IgD-negative memory B cell (primary cell): ENCODE data around the gene AKNAD1. TPM values are rescaled to one million over a fixed set of nuclear protein-coding genes. Genes with fewer than 3 reads are reported as not detected.

ENCODE experiments used
- H3K27ac Mint-ChIP-seq, 3 donors: one replicate each; pipeline ENCODE4 v1.8.0; 2020 to 2022; ENCODE audit warnings: mild to moderate bottlenecking in 3 of 3, mixed read lengths in 3 of 3, moderate library complexity in 1 of 3
- H3K27me3 Mint-ChIP-seq: one replicate; pipeline ENCODE4 v1.8.0; 2021; ENCODE audit warnings: mixed read lengths
- H3K36me3 Mint-ChIP-seq: one replicate; pipeline ENCODE4 v1.8.0; 2020; ENCODE audit warnings: mild to moderate bottlenecking, mixed read lengths
- H3K4me1 Mint-ChIP-seq, 3 donors: one replicate each; pipeline ENCODE4 v1.8.0; 2020 to 2022; ENCODE audit warnings: mixed read lengths in 3 of 3, mild to moderate bottlenecking in 1 of 3
- H3K4me3 Mint-ChIP-seq, 4 donors: one replicate each; pipeline ENCODE4 v1.8.0; 2020 to 2022; ENCODE audit warnings: mild to moderate bottlenecking in 4 of 4, mixed read lengths in 4 of 4, moderate library complexity in 3 of 4
- H3K9me3 Mint-ChIP-seq, 3 donors: one replicate each; pipeline ENCODE4 v1.8.0; 2020 to 2021; ENCODE audit warnings: mixed read lengths in 3 of 3, mild to moderate bottlenecking in 1 of 3
- polyA plus RNA-seq: library from polyadenylated mRNA; unstranded; fragments of 300-500 nt; fragmentation: Illumina TruSeq; gene quantifications from one replicate; pipeline ENCODE4 v1.2.3, GENCODE V29; 2021

Gene AKNAD1
- polyA plus RNA-seq, 1 donor from 2014 or later: not detected

DNA sequence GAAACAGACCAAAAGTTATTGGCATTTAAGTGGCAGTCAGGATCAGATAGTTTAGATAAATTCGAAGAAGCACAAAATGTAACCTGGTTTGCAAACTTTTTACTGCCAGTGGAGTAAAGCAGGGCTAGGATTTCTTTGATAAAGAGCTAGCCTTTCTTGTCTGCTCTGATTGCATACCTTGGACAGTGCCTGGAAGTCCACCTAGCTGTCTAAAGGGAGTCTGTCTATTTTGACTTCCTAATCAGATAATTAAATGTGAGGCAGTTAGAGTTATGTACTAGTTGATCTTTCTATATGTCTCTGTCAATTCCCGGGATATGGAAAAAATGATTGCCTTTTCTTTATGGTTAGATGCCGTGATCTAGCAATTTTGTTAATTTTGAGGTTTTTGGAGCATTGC lies 24.0 kb upstream of the AKNAD1 start:
- H3K4me3 Mint-ChIP-seq: no peak overlapping the region
- H3K4me1 Mint-ChIP-seq: peaks cover 6 to 7% (median 7%) of the 10 kb centered on the region in 3 donors
- peaks cover 3% of the 10 kb centered on the region for H3K27me3 Mint-ChIP-seq
- H3K9me3 Mint-ChIP-seq: no peaks in the 10 kb centered on the region
- H3K27ac Mint-ChIP-seq: no peak overlapping the region
- H3K36me3 Mint-ChIP-seq: no peaks in the 10 kb centered on the region

DNA sequence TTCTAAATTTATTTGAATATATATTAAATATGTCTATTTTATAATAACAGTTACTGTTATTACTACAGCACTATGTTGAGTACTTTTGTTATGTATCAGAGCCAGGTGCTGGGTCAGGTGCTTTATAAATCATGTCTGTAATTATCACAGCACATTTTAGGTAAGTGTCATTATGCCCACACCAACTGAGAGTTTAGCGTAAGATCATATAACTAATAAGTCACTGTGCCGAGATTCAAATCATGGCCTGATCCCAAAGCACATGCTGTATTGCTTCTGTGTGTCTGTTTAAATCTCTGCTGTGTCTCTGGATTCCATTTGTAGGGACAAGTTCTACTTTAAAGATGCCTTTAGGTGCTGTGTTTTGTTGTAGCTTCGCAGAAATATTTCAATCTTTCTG lies 21.8 kb upstream of the AKNAD1 start:
- Mint-ChIP-seq H3K27me3 (peaks cover 3% of the 10 kb centered on the region), H3K27ac (no peak overlapping the region), H3K36me3 (no peaks in the 10 kb centered on the region), H3K4me1 (peaks cover 6 to 7% (median 7%) of the 10 kb centered on the region in 3 donors), H3K4me3 (peak overlapping the region in 1 of 4 donors; percentile 37), H3K9me3 (no peaks in the 10 kb centered on the region)

DNA sequence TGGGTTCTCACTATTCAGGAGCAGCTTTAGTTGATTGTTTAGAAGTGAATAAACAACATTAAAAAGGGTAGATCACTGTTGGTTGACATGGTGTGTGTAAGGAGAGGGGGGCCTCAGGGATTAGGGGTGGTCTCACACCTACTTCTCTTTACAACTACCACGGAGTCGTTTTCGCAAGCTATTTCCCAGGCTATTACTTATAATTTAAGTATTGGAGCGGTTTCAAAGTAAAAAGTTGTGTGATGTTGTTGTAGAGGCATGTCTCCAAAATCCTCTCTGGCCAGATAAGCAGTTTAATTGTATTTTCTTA lies 21.2 kb upstream of the AKNAD1 start:
- Mint-ChIP-seq H3K27me3 (peaks cover 3% of the 10 kb centered on the region), H3K4me3 (peak overlapping the region; percentile 93 to 99 (median 96)), H3K4me1 (peaks cover 6 to 7% (median 7%) of the 10 kb centered on the region in 3 donors), H3K27ac (peak overlapping the region in 1 of 3 donors; percentile 87), H3K9me3 (no peaks in the 10 kb centered on the region), H3K36me3 (no peaks in the 10 kb centered on the region)

DNA sequence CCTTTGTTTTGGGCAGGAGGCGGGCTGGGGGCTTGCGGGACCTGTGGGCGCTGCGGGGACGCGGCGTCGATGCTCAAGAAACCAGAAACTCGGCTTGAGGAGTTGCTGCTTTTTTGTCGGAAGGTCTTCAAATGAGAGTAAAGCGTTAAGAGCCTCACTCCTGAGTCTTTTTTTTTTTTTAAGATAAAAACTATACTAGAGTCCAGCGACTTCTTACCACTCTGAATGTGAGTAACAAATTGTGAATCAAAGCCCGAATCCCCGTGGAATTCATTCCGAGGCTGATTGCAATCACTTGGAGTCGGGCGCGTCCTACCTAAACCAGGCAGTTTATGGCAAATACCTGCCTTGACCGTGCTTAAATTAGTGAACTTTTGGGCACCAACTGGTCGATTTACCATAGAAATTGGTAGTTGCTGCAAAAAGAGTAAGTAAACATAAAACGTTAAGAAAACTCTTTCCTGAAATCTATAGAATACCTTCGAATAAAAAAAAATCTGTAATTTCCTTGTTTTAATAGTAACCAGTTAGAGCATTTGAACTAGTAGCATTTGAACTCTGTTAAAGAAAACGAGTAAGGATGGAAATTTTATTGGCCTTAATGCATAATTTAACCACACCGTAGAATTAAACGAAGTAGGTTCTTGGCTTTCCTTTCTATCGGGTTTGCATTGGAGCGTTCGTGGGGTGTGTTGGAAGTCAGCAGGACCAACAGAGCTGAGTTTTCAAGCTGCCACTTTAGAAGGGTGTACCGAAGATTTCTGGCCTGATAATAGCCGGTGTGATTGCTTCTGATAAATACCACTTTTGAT lies 20.7 kb upstream of the AKNAD1 start:
- Mint-ChIP-seq H3K9me3 (no peaks in the 10 kb centered on the region), H3K27ac (peak overlapping the region; percentile 80 to 89 (median 87)), H3K4me3 (peak overlapping the region; percentile 93 to 99 (median 96)), H3K4me1 (peaks cover 6 to 7% (median 7%) of the 10 kb centered on the region in 3 donors), H3K36me3 (no peaks in the 10 kb centered on the region), H3K27me3 (peaks cover 3% of the 10 kb centered on the region)

DNA sequence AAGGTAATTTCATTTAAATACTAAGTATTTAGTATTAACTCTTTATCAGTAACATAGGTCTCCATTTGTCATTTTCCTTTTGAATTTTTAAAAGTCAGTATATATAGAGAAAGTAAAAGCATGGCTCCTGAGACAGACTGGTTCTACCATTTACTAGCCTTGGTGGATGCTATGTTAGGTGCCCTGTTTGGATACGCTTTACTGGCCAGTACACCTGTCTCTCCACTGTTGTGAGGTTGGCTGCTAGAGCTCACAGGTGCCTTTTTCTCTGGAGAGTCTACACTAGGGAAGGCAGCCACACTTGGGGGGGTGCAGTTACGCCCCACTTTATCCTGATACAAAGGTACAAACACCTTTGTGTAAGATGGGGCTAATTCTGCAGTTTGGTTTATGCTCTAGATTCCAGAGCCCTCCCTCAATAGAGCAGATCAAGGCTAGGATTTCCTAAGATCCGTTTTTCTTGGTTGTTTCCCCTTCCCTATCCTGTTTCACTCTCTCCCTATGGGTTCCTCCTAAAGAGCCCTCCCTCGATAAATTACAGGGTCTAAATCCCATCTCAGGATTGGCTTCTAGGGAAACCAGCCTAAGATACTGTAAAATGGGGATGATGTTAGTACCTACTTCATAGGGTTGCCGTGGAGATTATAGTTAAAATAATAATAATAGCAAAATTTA lies 14.3 kb upstream of the AKNAD1 start:
- Mint-ChIP-seq H3K9me3 (no peaks in the 10 kb centered on the region), H3K36me3 (no peaks in the 10 kb centered on the region), H3K27ac (no peak overlapping the region), H3K4me1 (peaks cover 0 to under 1% (median 0%) of the 10 kb centered on the region in 3 donors), H3K4me3 (no peak overlapping the region), H3K27me3 (peaks cover 3% of the 10 kb centered on the region)

DNA sequence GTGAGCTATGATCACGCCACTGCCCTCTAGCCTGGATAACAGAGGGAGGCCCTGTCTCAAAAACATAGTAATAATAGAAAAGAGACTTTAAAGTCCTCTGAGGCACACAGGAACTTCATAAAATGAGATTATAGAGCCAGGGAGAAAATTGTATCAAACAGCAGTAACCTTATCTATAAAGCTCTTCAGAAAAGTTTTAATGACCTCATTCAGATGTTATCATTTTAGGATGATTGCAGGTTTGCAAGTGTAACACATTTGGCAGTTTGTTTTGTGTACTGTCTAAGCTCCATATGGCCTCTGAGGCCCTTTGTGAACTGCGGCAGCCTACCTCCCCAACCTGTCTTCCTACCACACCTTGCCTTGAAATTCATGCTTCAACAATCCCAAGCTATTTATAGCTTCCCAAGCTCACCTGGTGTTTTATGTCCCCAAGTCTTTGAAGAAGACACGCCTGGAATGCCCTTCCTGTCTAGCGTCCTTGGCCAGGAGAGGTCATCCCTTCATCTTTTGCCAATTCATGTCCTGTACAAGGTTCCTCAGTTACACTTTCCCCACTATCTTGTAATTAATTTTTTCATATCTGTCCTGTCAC lies 8.5 kb upstream of the AKNAD1 start:
- H3K4me3 Mint-ChIP-seq: no peak overlapping the region
- no peak overlapping the region for H3K27ac Mint-ChIP-seq
- peaks cover 3% of the 10 kb centered on the region for H3K27me3 Mint-ChIP-seq
- H3K36me3 Mint-ChIP-seq: no peaks in the 10 kb centered on the region
- peaks cover 5 to 11% (median 6%) of the 10 kb centered on the region in 3 donors for H3K4me1 Mint-ChIP-seq
- H3K9me3 Mint-ChIP-seq: no peaks in the 10 kb centered on the region

DNA sequence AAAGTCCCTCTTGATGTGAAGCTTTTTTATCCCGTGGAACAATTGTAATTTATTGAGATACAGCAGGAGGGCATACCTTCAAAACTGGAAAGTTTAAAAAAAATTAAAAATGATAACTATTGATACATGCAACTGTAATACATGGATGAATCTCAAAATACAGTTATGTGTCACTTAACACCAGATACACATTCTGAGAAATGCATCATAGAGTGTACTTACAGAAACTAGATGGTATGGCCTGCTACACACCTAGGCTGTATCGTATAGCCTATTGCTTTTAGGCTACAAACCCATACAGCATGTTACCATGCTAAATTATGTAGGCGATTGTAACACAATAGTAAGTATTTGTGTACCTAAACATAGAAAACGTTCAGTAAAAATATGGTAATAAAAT lies 7.1 kb upstream of the AKNAD1 start:
- Mint-ChIP-seq H3K9me3 (no peaks in the 10 kb centered on the region), H3K4me3 (no peak overlapping the region), H3K27me3 (peaks cover 3% of the 10 kb centered on the region), H3K4me1 (peaks cover 5 to 11% (median 6%) of the 10 kb centered on the region in 3 donors), H3K36me3 (no peaks in the 10 kb centered on the region), H3K27ac (no peak overlapping the region)

DNA sequence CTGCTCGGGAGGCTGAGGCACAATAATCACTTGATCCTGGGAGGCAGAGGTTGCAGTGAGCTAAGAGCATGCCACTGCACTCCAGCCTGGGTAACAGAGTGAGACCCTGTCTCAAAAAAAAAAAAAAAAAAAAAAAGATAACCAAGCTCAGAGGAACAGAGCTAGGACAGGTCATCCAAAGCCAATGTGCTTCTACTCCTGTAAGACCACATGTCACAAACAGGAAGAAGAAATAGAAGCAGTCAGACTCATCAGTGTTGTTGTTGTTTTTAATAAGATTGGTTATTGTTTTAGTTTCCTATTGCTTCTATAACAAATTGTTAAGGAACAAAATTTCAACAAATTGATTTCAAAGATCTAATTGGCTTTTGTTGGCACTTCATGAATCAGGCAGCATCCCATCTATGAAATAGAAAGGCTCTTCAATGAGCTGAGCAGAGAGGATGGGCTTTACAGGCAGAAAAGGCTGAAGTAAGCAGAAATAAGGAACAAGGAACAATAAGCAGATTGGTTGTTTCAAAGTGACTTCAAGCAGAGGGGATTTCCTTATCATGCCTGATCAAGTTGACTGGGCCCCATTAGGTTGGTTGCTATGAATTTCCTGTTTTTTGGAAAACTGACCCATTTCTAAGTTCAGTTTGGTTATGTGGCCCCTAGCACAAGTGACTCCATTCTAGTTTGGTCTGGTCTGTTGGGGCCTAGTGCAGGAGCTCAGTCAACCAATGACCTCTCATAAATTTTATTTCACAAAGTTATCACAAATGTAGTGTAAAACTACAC lies 6.0 kb upstream of the AKNAD1 start:
- Mint-ChIP-seq H3K4me1 (peaks cover 5 to 11% (median 6%) of the 10 kb centered on the region in 3 donors), H3K9me3 (no peaks in the 10 kb centered on the region), H3K27ac (peak overlapping the region; percentile 13 to 92 (median 85)), H3K4me3 (peak overlapping the region in 2 of 4 donors; percentile 25 to 59), H3K27me3 (peaks cover 5% of the 10 kb centered on the region), H3K36me3 (no peaks in the 10 kb centered on the region)

DNA sequence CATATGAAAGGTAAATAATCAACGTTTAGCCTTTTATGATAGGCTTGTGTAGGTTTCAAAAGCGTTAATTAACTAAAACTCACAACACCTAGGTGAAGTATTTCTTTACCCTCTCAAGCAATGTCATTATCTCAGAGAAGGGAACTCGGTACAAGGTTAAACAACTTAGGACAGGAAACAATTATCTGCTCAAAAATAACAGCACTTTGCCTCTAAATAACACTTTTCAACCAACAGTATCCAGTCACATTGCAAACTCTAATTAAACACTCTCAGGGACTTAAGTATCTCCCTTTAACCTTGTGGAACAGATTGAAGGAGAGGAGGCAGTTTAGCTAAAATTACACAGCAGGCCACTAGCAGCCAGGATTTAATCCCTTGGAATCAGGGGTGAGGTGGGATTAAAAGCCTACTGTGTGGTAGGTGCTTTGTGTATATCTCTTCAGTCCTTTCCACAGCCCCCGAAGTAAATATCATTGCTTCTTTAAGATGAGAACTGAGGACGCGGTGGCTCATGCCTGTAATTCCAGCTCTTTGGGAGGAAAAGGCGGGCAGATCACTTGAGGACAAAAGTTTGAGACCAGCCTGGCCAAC lies 5.2 kb upstream of the AKNAD1 start:
- no peaks in the 10 kb centered on the region for H3K9me3 Mint-ChIP-seq
- peaks cover 5 to 11% (median 6%) of the 10 kb centered on the region in 3 donors for H3K4me1 Mint-ChIP-seq
- H3K4me3 Mint-ChIP-seq: no peak overlapping the region
- H3K36me3 Mint-ChIP-seq: no peaks in the 10 kb centered on the region
- H3K27me3 Mint-ChIP-seq: peaks cover 5% of the 10 kb centered on the region
- H3K27ac Mint-ChIP-seq: peak overlapping the region in 2 of 3 donors; percentile 1 to 27

DNA sequence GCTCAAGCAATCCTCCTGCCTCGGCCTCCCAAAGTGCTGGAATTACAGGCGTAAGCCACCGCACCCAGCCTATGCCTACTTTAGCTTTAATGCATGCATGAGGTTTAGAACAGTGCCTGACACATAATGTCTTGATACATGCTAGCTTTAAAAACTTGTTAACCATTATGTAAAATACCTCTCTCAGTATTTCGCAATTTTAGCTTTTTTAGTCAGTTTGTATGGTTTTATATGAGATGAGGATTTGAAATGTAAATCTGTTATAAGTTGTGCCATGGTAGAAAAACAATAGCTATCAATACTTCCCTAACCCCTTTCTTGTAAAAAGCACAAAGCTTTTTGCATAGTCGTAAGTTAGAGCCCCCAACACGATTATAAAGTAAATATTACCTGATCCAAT lies 4.7 kb upstream of the AKNAD1 start:
- Mint-ChIP-seq H3K27me3 (peaks cover 2% of the 10 kb centered on the region), H3K4me3 (no peak overlapping the region), H3K9me3 (no peaks in the 10 kb centered on the region), H3K4me1 (peaks cover 5 to 11% (median 6%) of the 10 kb centered on the region in 3 donors), H3K27ac (peak overlapping the region in 2 of 3 donors; percentile 1 to 27), H3K36me3 (no peaks in the 10 kb centered on the region)

DNA sequence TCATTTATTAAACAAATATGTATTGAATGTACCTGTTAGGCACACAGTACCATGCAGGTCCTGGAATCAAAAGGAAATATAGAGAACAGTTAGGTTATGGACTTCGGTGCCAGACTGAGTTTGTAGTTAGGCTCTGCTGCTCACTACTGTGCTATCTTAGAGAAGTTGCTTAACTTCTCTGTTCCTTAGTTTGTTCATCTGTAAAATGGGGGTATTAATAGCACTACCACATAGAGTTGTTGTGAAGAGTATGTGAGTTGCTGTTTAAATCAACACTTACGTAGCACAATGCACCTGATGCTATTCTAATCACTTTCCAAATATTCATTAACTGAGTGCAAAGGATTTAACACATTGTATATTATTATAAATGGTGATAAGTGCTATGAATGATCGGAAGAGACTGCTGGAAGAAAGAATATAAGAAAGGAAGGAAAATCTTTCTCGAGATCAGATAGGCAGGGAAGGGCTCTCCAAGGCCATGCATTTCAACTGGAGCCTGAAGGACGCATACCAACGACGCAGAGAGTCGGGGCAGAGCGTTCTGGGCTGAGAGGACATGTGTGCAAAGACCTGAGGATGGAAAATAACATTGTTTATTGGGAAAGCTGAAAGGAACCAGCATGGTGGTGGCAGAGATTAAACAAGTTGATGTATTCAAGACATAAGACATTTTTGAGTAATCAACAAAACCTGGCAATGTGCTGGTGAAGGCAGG lies 3.5 kb upstream of the AKNAD1 start:
- Mint-ChIP-seq H3K27ac (no peak overlapping the region), H3K36me3 (no peaks in the 10 kb centered on the region)

DNA sequence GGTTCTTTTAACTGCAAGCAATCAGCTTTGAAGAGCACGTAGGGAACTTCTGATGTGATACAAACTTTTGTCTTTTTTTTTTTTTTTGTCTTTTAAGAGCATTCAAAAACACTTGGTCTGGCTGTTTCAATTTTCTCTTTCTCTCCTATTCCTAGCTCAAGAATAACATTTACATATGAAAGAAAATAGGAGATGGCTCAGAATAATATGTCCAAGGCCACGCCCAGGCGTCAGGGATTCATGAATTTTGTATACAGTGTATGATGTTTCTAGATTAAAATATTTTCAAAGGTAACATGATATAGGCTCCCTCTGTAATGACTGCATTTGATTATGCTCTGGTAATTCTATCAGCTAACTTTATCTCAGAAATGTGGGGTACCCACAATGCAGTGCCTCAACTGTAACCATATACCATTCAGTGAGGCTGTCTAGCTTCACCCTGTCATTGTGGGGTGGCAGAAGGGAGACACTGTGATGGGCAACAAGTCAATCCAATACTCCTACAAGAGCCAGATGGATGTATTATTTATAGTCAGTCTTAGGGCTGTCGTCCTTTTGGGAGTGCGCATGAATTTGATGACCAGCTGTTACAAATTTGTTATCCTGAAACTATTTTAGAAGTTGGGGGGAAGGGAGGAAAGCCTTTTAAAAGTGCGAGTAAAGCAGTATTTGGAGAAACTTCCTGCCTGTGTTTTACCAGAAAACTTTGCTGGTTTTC lies 1.5 kb upstream of the AKNAD1 start:
- no peak overlapping the region for H3K4me3 Mint-ChIP-seq
- no peaks in the 10 kb centered on the region for H3K9me3 Mint-ChIP-seq
- no peak overlapping the region for H3K27ac Mint-ChIP-seq
- H3K4me1 Mint-ChIP-seq: peaks cover 3 to 9% (median 5%) of the 10 kb centered on the region in 3 donors
- no peaks in the 10 kb centered on the region for H3K36me3 Mint-ChIP-seq
- peaks cover 2% of the 10 kb centered on the region for H3K27me3 Mint-ChIP-seq

More for the DNA sequence above, 3.5 kb upstream of the AKNAD1 start:
- Mint-ChIP-seq H3K27me3 (peaks cover 2% of the 10 kb centered on the region), H3K4me3 (no peak overlapping the region), H3K9me3 (no peaks in the 10 kb centered on the region), H3K4me1 (peaks cover 5 to 11% (median 6%) of the 10 kb centered on the region in 3 donors)

DNA sequence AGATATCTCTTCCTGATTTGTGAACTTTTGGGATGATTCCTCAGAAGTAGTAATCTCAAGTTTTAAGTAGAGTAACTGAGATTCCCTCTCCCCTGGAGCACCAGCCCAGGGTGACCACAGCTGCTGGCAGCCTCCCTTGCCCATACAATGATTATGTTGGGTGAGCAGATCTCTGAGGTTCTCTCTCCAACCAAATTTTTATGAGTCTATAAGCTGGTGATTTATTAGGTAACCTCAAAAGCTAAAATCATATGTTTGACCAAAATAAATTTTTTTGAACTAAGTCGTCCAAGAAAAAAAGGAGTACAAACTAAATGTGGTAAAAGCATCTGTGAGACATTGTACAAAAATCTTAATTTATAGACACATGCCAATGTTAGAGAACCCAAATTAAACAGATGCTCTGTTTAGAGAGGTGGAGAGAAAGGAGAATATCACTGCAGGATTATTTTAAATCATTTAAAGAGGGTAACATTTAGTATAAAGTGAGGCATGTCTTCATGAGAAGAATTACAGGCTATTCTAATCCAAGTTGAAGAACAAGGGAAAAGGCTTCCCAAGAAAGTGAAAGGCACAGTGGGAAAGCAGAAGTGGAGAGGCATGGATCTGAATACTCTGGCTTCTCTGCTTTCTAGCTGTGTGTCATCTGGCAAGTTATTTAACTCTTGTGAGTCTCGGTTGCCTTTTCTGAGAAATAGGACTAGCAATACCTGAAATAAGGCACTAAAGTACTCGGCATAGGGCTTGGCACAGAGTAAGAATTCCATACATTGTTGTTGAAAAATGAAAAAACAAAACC lies 2.5 kb downstream of the AKNAD1 start:
- H3K36me3 Mint-ChIP-seq: no peaks in the 10 kb centered on the region
- H3K9me3 Mint-ChIP-seq: no peaks in the 10 kb centered on the region
- H3K27me3 Mint-ChIP-seq: peaks cover 9% of the 10 kb centered on the region
- peak overlapping the region in 1 of 3 donors; percentile 49 for H3K27ac Mint-ChIP-seq
- no peak overlapping the region for H3K4me3 Mint-ChIP-seq
- H3K4me1 Mint-ChIP-seq: peaks cover 0 to 5% (median 0%) of the 10 kb centered on the region in 3 donors
